ENCODE measurements around the gene TIMM9.
A peak's percentile ranks its signal among the peaks of the same experiment; 100 is the strongest.
"Not testable (repeated sequence)": the region's sequence is repeated elsewhere in the genome, so short reads cannot be mapped to it uniquely, and the experiment has no call there.

TIMM9 gene

GRCh38 chr14:58398495-58398894 is 28.8 kb downstream of the TIMM9 start:
- no peak for DNase-seq (ENCODE audit: low spot score)

GRCh38 chr14:58397156-58397555 is 30.2 kb downstream of the TIMM9 start:
- DNase-seq (ENCODE audit: low spot score), result peak; percentile 22

- DNase-seq (ENCODE audit: low spot score), result peak; percentile 48
Observed at GRCh38 chr14:58395812-58396788, 31.2 kb downstream of the TIMM9 start, which contains the start of gene TOMM20L. Gene TOMM20L, plus strand, starts transcription at chr14:58395930. Its CDS starts 28 bp downstream, at chr14:58395958.

- no peak for DNase-seq (ENCODE audit: low spot score)
Observed at GRCh38 chr14:58395562-58395811, 31.8 kb downstream of the TIMM9 start.

GRCh38 chr14:58390830-58391229 is 36.5 kb downstream of the TIMM9 start:
- DNase-seq (ENCODE audit: low spot score), result no peak

- DNase-seq (ENCODE audit: low spot score), result no peak
Observed at GRCh38 chr14:58376791-58377190, 50.5 kb downstream of the TIMM9 start.

GRCh38 chr14:58368956-58369355 is 58.4 kb downstream of the TIMM9 start:
- DNase-seq (ENCODE audit: low spot score), result no peak

GRCh38 chr14:58367296-58367695 is 60.0 kb downstream of the TIMM9 start:
- no peak for DNase-seq (ENCODE audit: low spot score)

- no peak for DNase-seq (ENCODE audit: low spot score)
Observed at GRCh38 chr14:58364316-58364715, 63.0 kb downstream of the TIMM9 start.

GRCh38 chr14:58362798-58363412 is 64.4 kb downstream of the TIMM9 start:
- DNase-seq (ENCODE audit: low spot score), result peak; percentile 7

GRCh38 chr14:58362272-58362671 is 65.1 kb downstream of the TIMM9 start:
- DNase-seq (ENCODE audit: low spot score), result not testable (repeated sequence)
